CD4-positive, alpha-beta T cell (primary cell): ENCODE results near the gene OR4S2. TPM values are rescaled to one million over a fixed set of nuclear protein-coding genes. Genes with fewer than 3 reads are reported as not detected.

ENCODE experiments used
- ATAC-seq: fragments of 200-7000 bp; cut with Tn5 transposase; one replicate; pipeline ENCODE4 v1.10.0; 2022; ENCODE audit warnings: mild to moderate bottlenecking; ENCODE audit not compliant: poor library complexity
- CTCF ChIA-PET: fragments of 350-600 bp; sonication (Branson Sonifier 250); formaldehyde crosslinking; loops from one replicate; lab custom pipeline; 2021; ENCODE audit warnings: antibody characterized with exemption, inconsistent platforms; lab: Charles Lee
- POLR2A ChIA-PET: fragments of 350-600 bp; sonication (Branson Sonifier 250); formaldehyde crosslinking; loops from one replicate; lab custom pipeline; 2021; ENCODE audit warnings: antibody characterized with exemption, inconsistent platforms; lab: Charles Lee
- DNase-seq, 14 experiments: peaks; one replicate each; pipeline ENCODE4 v3.0.0-alpha.2; 2013 to 2020; ENCODE audit warnings: mixed read lengths in 2 of 14
- H3K27ac ChIP-seq, 2 donors: one replicate each; pipeline versions ENCODE4 v1.5.1 to v1.7.0; 2013; ENCODE audit warnings: low read length in 2 of 2, low read depth in 1 of 2, mild to moderate bottlenecking in 1 of 2
- H3K27me3 ChIP-seq, 2 experiments: 1 replicate in 1 of 2; 2 replicates in 1 of 2; pipeline versions ENCODE4 v1.6.1 to v1.7.0; 2013; ENCODE audit warnings: low read length in 2 of 2, control low read depth in 1 of 2, mild to moderate bottlenecking in 1 of 2, moderate library complexity in 1 of 2; ENCODE audit not compliant: insufficient read depth in 2 of 2, control insufficient read depth in 1 of 2
- H3K36me3 ChIP-seq: one replicate; pipeline ENCODE4 v1.6.1; 2013; ENCODE audit warnings: low read length, control low read depth; ENCODE audit not compliant: insufficient read depth
- H3K4me1 ChIP-seq: one replicate; pipeline ENCODE4 v1.6.1; 2013; ENCODE audit warnings: low read length, control low read depth; ENCODE audit not compliant: insufficient read depth
- H3K4me3 ChIP-seq: one replicate; pipeline ENCODE4 v1.5.1; 2013; ENCODE audit warnings: mild to moderate bottlenecking, low read length, moderate library complexity
- H3K9me3 ChIP-seq, 2 experiments: 1 replicate in 1 of 2; 2 replicates in 1 of 2; pipeline versions ENCODE4 v1.6.1 to v1.7.0; 2013; ENCODE audit warnings: low read length in 2 of 2, mild to moderate bottlenecking in 2 of 2, control low read depth in 1 of 2, moderate library complexity in 1 of 2; ENCODE audit not compliant: control insufficient read depth in 1 of 2, insufficient read depth in 1 of 2
- H3K27ac Mint-ChIP-seq: one replicate; pipeline ENCODE4 v1.8.0; 2020; ENCODE audit warnings: mixed read lengths
- H3K27me3 Mint-ChIP-seq: one replicate; pipeline ENCODE4 v1.8.0; 2021; ENCODE audit warnings: mixed read lengths
- H3K36me3 Mint-ChIP-seq: one replicate; pipeline ENCODE4 v1.8.0; 2021; ENCODE audit warnings: low read depth, mixed read lengths
- H3K4me1 Mint-ChIP-seq: one replicate; pipeline ENCODE4 v1.8.0; 2021; ENCODE audit warnings: low read depth, mixed read lengths
- H3K4me3 Mint-ChIP-seq: one replicate; pipeline ENCODE4 v1.8.0; 2020; ENCODE audit warnings: mild to moderate bottlenecking, mixed read lengths
- H3K9me3 Mint-ChIP-seq: one replicate; pipeline ENCODE4 v1.8.0; 2020; ENCODE audit warnings: mixed read lengths
- CTCF ChIP-seq: fragments of 200-600 bp; IDR thresholded peaks from one replicate; pipeline ENCODE4 v1.8.0; 2022; ENCODE audit warnings: antibody characterized with exemption, mild to moderate bottlenecking
- intact Hi-C, 2 experiments: fragments of 100-400 bp; cut with DNase I in 1 of 2; cut with micrococcal nuclease in 1 of 2; formaldehyde crosslinking; loops; one replicate each; pipeline versions ENCODE4 v1.15.1 to v1.9.0; 2023 to 2025; cut with DNase I, micrococcal nuclease
- total RNA-seq, 174 experiments: library from RNA in 2 of 174; stranded (reverse) in 2 of 174; gene quantifications; one replicate each; pipeline ENCODE4 v1.2.3 and lab custom pipeline; 2021 to 2026

Gene OR4S2
- total RNA-seq, 2 experiments from 2014 or later = not detected

- peaks cover 0 to 2% of the 10 kb centered on the region in 2 experiments for H3K9me3 ChIP-seq
- intact Hi-C loops = no loop called here
- no peaks in the 10 kb centered on the region for H3K4me1 ChIP-seq
- no peaks in the 10 kb centered on the region for H3K27me3 ChIP-seq
- ATAC-seq (no peak), DNase-seq (no peak)
- no peak within 1 kb of the TSS for H3K4me3 ChIP-seq
- Mint-ChIP-seq H3K4me3 (no peak within 1 kb of the TSS), H3K36me3 (no peaks in the 10 kb centered on the region), H3K9me3 (no peaks in the 10 kb centered on the region), H3K27ac (no peak within 1 kb of the TSS), H3K4me1 (no peaks in the 10 kb centered on the region), H3K27me3 (no peaks in the 10 kb centered on the region)
- no peaks in the 10 kb centered on the region for H3K36me3 ChIP-seq
- TF ChIP-seq CTCF = no peak
- ChIA-PET POLR2A (no interaction called here), CTCF (no interaction called here)
- H3K27ac ChIP-seq = no peak within 1 kb of the TSS
These were observed 13.3 kb upstream of the OR4S2 start, which contains the start of gene OR4P4 for GRCh38 chr11:55634813-55635212. OR4P4 (plus strand) TSS chr11:55635113.

GRCh38 chr11:55652560-55652959, 4.4 kb downstream of the OR4S2 start:
- TF ChIP-seq CTCF = no peak
- Mint-ChIP-seq H3K27ac (no peak overlapping the region), H3K36me3 (no peaks in the 10 kb centered on the region), H3K4me3 (no peak overlapping the region), H3K4me1 (no peaks in the 10 kb centered on the region), H3K9me3 (peaks cover 7% of the 10 kb centered on the region), H3K27me3 (no peaks in the 10 kb centered on the region)
- H3K27me3 ChIP-seq = no peaks in the 10 kb centered on the region
- intact Hi-C loops = no loop called here
- no peaks in the 10 kb centered on the region for H3K36me3 ChIP-seq
- no peak overlapping the region for H3K27ac ChIP-seq
- ATAC-seq (no peak), DNase-seq (no peak)
- no peaks in the 10 kb centered on the region for H3K4me1 ChIP-seq
- POLR2A ChIA-PET = no interaction called here
- CTCF ChIA-PET = no interaction called here
- no peaks in the 10 kb centered on the region for H3K9me3 ChIP-seq
- H3K4me3 ChIP-seq = no peak overlapping the region

GRCh38 chr11:55655096-55655495, 7.0 kb downstream of the OR4S2 start:
- no peaks in the 10 kb centered on the region for H3K36me3 ChIP-seq
- Mint-ChIP-seq H3K27ac (no peak overlapping the region), H3K4me1 (no peaks in the 10 kb centered on the region), H3K9me3 (peaks cover 11% of the 10 kb centered on the region), H3K36me3 (no peaks in the 10 kb centered on the region), H3K27me3 (no peaks in the 10 kb centered on the region), H3K4me3 (no peak overlapping the region)
- POLR2A ChIA-PET = no interaction called here
- H3K4me3 ChIP-seq = no peak overlapping the region
- H3K27me3 ChIP-seq = no peaks in the 10 kb centered on the region
- DNase-seq (no peak), ATAC-seq (no peak)
- CTCF ChIA-PET = no interaction called here
- TF ChIP-seq CTCF = no peak
- no peaks in the 10 kb centered on the region for H3K4me1 ChIP-seq
- H3K9me3 ChIP-seq = no peaks in the 10 kb centered on the region
- no peak overlapping the region for H3K27ac ChIP-seq
- intact Hi-C loops = no loop called here
